ENCODE measurements around the gene DPP7.
"Not testable (repeated sequence)": the region's sequence is repeated elsewhere in the genome, so short reads cannot be mapped to it uniquely, and the experiment has no call there.

The DPP7 gene

DNA sequence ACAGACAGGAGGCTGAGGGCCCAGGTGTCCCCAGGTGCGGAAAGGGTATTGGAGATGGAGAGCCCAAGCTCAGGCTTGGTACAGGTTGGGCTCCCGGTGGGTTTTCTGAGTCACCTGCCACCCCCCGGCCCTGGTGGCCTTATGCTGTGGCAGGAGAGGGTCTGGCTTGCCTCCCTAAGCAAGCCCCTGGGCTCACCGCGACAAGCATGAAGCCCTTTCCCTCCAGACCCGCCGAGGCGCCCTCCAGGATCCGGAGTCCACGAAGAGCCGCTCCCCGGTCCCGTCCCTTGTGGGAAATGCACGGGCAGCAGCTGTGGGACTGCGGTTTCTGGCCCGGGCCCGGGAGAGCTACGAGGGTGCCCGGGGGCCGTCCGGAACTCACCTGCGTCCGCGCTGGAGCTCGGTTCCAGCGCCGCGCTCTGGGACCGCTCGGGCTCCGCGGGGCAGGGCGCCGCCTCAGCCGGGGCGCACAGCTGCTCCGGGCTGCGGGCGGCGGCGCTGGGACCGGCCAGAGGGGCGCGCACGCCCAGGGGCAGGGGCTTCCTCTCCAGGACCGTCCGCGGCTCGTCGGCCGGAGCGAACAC is 44.9 kb downstream of the DPP7 start:
- no peak for DNase-seq

DNA sequence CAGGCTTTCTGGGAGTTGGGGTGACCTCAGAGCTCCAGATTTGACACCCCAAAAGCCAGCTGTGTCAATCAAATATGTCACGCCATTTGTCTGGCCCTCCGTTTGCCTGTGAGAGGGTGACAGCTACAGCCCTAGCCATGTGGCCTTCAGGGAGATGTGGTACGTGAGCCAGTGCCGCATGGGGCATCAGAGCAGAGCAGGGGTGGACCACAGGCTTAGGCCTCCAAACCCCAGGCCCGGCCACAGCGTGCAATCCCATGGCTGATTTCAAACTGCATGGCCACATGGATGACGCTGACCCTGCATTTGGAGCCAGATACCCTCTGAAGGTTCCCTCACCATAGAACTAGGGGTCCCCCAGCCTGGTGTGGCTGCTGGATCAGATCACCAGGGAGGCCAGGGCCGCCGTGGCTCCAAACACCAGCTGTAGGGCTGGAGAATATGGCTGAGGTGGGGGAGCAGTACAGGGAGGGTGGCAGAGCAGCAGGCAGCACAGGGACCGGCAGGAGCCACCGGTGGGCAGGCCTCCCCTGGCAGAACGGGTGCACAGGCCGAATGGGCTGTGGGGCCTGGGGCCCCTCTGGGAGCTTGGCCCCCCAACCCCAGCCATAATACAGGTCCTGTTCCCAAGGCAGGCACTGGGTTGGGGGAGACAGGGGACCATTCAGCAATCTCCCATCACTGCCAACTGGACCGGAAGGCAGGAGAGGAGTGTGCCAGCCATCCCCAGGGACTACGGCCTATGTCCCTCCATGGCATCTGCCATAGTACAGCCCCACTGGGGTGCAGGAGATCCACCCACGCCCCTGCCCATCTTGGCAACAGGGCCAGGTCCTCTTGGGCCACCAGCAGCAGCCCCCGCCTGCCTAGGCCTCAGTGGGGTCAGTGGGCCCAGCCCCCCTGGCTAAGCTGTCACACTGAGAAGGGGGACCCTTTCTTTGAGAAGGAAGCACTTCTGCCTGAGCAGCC is 45.7 kb downstream of the DPP7 start:
- no peak for DNase-seq

DNA sequence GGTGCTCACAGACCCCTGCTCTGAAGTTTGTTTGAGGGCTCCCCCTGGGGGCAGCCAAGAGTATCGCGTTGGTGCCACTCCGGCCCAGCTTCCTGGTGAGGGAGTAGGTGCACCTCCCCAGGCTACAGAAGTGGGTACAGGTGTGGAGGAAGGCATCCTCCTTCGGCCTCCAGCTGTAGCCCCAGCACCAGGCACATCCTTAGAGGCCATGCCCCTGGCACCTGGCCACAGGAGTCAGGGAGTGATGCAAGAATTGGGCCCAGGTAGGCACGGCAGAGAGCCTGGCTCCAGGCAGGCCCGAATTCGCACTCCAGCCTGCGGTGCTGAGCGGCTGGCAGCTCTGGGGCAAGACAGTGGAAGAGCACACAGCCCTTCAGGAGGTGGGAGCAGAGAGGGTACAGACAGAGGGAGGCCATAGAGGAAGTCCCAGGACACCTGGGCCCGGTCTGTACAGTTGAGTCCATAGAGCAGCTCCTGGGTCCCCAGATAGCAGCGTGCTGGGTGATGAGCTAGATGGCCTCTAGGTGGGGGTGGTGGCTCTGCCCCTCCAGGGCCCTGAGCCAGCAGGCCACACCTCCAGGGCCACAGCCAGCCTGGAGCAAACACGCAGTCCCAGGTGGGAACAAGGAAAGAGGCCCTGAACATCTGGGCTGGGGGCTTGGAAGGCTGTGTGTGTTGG is 46.5 kb downstream of the DPP7 start:
- DNase-seq: peak; percentile 20 to 58

DNA sequence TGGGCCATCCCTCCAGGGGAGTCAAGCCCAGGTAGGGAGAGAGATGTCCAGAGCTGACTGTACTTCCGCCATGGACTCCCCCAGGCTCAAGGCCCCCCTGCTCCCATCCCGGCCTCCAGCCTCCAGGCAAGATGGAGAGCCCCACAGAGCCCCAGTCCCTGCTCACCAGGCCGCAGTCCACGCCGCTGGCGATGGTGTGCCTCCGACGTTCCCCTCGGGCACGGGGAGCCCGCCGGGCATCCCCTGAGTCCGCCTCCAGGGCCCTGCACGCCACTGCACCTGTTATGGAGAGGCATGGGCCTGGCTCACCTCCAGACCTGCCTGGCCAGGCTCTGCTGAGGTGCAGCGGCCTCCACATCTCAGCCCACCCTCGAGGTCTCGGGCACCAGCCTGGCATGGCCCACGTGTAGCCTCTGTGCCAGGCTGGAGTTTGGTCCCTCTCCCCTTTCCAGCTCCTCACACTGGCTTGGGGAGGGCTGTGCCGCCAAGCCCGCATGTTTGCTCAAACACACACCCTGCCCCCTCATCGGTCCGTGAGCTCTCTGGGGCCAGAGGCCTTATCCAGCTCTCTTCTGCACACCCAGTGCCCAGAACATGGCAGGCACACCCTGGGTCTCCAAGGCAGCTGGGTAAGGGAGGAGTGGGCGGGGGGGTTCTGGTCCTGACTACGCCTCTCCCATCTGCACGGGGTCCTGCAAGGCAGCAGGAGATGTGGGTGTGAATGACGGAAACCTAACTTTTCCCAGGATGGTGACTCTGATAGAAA is 48.3 kb downstream of the DPP7 start:
- DNase-seq: no peak

DNA sequence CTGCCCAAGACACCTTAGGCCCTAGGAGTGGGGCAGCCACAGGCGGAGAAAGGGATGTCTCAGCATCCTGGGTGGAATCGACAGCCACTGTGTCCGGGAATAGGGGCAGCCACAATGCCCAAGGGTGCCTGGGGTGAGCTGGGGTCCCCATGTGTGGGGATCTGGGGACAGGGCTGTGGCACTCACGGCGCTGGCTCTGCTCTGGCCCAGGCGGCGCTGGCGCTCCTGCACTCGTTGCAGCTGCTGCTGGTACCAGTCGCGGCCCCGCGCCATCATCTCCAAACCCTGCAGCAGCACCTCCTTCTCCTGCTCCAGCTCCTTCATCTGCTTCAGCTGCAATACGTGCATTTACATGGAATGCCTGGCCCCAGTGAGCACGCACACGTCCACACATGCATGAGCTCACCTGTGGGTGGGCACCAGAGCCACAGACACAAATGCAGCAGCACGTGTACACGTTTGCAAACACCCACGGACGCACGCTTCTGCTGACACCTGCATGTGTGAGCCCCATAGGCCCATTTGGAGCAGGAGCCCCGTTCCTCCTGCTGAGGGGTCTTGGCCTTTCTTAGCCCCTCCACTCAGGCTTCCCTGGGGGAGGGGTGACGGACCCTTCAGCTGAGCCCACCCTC is 49.1 kb downstream of the DPP7 start:
- DNase-seq: no peak

DNA sequence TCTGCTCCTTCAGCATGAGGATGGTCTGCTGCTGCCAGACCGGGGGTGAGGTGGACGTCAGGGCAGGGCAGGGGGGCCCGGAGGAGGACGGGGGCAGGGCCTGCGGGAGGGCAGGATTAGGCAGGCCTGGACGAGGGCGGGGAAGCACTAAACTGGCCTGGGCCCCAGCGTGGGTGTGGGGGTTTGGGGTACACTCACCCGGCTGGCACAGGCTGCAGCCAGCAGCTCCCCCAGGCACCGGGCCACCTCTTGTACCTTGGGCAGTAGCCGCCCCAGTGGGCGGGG is 49.7 kb downstream of the DPP7 start:
- DNase-seq: no peak

DNA sequence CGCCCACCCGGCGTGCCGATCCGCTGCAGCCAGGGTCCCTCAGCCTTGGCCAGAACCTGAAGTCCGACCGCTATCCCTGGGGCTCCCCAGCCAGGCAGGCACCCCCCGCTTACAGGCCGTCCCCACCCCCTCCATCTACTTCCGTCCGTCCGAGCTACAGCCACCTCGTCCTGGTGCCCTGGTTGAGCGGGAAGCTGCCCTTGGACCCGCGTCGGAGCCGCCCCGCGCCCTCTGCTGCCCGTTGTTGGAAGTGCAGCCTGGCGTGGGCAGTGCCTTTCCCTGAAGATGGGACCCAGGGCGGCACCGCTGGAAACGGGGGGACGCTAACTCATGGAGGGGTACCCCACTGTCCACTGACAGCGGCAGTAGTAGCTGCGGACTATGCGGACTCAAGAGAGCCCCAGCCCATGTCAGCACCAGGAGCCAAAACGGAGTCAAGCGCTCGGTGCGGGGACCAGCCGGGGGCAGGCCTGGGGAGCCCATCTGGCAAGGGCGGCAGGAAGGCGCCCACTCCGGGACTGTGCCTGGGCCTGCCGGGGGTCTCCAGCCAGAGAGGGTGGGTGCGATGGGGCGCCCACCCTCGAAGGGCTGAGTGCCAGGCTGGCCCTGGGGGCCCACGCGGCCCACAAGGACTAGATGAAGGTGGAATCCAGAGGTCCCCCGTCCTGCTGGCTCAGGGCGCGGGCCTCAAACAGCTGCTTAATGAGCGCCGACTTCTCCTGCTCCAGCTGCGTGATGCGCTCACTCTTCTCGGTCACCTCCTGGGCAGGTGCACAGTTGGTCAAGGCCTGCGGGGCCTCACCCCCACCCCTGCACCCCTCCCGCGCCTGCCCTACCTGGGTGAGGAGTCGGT is 50.3 kb downstream of the DPP7 start:
- DNase-seq: peak; percentile 19 to 43

DNA sequence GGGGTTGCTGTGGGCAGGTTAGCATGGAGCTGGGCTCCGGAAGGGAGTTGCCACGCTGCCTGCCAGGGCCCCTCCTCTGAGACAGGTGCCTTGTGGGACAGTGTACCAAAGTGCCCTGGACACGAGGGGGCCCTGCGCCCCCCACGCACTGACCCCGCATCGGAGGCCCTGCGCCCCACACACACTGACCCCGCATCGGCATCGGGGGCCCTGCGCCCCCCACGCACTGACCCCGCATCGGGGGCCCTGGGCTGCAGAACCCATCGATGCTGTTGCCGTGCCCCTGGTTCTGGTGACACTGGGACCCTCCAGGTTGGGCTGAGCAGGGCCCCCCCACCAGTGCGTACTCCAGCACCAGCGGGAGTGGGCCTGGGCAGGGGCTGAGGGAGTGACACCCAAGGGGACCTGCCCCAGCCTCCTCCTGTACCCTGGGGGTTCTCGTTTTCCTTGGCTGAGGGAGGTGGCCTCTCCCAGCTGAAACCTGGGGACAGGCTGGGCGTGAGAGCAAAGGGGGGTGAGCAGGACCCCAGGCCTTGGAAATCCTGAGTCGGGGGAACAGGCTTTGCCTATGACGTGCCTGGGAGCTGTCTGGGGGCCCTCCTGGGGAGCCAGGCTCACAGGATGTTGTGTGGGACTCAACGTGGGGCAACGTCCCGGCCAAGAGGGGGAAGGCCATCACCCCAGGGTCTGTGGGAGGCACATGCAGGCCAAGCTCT is 51.1 kb downstream of the DPP7 start:
- DNase-seq: no peak

DNA sequence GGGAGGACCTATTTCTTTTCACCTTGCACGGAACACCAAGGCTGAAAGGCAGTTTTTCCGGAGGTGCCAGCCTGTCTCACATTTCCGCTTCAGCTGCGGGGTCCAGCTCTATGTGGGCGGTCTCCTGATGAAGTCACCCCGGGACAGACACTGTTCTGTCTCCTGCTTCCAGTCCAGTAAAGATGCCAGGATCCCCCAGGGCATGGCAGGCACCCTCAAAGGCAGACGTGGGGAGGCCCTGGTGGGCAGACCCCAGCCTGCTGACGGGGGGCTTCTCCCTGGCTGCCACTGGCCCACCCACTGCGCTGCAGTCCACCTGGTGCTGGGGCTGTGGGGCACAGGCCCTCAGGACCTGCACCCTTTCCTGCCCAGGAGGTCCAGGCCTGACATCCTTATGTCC is 51.7 kb downstream of the DPP7 start:
- DNase-seq: not testable (repeated sequence)

DNA sequence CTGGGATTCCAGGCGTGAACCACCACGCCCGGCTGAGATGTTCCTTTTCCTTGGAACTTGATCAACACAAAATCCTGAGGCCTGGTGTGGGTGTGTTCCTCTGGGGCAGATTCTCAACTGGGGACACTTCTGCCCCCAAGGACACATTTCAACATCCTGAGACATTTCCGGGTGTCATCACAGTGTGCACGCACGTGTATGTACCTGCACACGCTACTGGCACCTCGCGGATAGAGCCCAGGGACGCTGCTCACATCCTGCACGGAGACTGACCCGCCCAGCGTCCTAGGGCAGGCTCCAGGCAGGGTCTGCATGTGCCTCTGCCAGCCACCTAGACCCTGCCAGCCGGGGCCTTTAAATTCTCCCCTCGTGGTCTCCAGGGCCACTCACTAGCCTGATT is 52.1 kb downstream of the DPP7 start:
- DNase-seq: no peak

Measured in bone marrow (tissue), 2 donors.